Dendritic cell treated with granulocyte-macrophage colony-stimulating factor and Interleukin-4, amounts not matched to agents 40 ng/mL and 50 ng/mL, for 4 days (primary cell): ENCODE data around the gene CLUH.

Experiments used
- H3K27ac Mint-ChIP-seq: one replicate; pipeline ENCODE4 v1.8.0; 2022; ENCODE audit warnings: mild to moderate bottlenecking, mixed read lengths
- H3K27me3 Mint-ChIP-seq: one replicate; pipeline ENCODE4 v1.8.0; 2022; ENCODE audit warnings: mild to moderate bottlenecking, mixed read lengths
- H3K36me3 Mint-ChIP-seq: one replicate; pipeline ENCODE4 v1.8.0; 2022; ENCODE audit warnings: low read depth, mixed read lengths
- H3K4me1 Mint-ChIP-seq: one replicate; pipeline ENCODE4 v1.8.0; 2022; ENCODE audit warnings: low read depth, mixed read lengths
- H3K4me3 Mint-ChIP-seq: one replicate; pipeline ENCODE4 v1.8.0; 2022; ENCODE audit warnings: mild to moderate bottlenecking, moderate library complexity, mixed read lengths
- H3K9me3 Mint-ChIP-seq: one replicate; pipeline ENCODE4 v1.8.0; 2022; ENCODE audit warnings: mixed read lengths
- intact Hi-C: fragments of 100-400 bp; cut with micrococcal nuclease; formaldehyde crosslinking; loops from one replicate; pipeline ENCODE4 v1.15.0; 2022

The CLUH gene

DNA sequence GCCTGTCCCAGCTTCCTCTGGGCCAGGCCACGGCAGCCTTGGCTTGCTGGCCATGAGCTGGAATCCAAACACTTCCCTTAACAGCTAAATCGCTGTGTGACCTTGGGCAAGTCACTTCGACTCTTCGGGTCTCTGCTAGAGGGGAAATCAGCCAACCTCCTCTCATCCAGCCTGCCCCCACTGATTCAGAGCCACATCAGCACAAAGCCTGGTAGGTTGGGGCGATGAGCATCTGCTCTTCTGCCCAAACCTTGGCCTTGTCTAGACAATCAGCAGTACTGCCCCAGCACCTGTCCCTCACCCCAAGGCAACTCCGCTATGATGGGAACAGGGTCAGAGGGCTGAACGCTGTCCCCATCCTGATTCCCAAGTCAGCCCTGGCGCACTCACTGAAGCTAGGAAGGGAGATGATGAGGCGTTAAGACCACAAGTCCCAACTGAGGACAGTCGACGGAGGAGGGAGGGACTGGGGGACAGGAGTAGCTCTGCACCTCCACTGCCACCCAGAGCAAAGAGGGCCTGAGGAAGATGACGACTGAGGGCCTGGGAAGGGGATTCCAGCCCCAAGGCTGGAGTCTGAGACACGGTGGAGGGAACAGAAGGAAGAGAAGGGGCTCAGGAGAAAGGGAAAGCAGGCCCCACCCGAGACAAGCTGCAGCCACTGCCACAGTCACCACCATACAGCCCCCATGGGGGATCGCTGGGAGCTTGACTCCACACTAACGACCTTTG lies 1.3 kb downstream of the CLUH start:
- H3K4me3 Mint-ChIP-seq: peak overlapping the region; percentile 86
- H3K36me3 Mint-ChIP-seq: peaks cover 36% of the 10 kb centered on the region

DNA sequence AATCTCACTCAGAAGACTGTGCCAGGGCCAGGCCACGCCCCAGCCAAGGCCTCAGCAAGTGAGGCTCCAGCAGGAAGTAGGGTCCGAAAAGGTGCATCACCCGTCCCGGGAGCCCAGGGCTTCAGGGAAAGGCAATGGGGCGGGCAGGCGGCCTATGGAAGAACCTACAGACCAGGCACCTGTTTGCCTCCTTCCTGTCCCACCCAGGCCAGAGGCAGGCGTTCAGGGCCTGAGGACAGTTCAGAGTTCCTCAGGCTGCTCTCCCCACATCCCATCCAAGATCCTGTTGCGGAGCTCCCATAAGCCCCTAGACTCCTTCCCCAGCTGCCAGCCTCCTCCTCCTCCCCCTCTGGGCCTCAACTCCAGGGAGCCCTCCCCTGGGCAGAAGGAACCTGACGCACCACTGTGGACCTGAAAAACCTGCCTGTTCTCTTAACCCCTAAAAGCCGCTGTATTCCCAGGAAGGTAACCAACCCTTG lies 2.3 kb downstream of the CLUH start:
- H3K27ac Mint-ChIP-seq: peak overlapping the region; percentile 95
- peaks cover 41% of the 10 kb centered on the region for H3K36me3 Mint-ChIP-seq
- peaks cover 67% of the 10 kb centered on the region for H3K4me1 Mint-ChIP-seq
- H3K4me3 Mint-ChIP-seq: peak overlapping the region; percentile 86
- intact Hi-C loops: no loop called here
- H3K9me3 Mint-ChIP-seq: no peaks in the 10 kb centered on the region
- no peaks in the 10 kb centered on the region for H3K27me3 Mint-ChIP-seq

More for the DNA sequence above, 1.3 kb downstream of the CLUH start:
- H3K4me1 Mint-ChIP-seq: peaks cover 71% of the 10 kb centered on the region
- H3K27me3 Mint-ChIP-seq: no peaks in the 10 kb centered on the region
- intact Hi-C loops: no loop called here
- H3K9me3 Mint-ChIP-seq: no peaks in the 10 kb centered on the region
- H3K27ac Mint-ChIP-seq: peak overlapping the region; percentile 95

DNA sequence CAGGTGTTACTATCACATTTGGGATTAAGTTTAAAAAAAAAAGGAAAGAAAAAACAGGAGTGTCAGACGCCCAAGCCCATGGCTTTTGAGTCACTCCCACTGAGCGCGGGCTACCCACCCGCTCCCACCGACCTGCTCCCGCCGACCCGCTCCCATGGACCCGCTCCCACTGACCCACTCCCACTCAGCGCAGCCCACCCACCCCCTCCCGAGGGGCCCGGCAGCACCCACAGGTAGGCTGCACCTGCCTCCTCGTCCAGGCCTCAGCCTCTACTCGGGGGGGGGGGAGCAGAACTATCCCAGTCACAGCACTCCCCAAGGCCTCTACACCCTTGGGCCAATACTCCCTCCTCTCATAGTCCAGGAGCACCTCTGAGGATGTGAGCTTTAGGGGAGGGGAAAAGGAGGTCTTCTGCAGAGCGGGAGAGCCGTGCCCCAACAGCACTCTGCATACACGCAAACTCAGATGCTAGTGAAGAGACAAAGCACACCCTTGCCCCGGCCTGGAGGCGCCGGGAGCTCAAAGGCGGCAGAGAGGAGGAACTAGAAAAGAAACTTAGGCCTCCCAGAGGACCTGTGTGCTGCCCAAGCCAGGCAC lies 2.9 kb downstream of the CLUH start:
- Mint-ChIP-seq H3K27ac (peak overlapping the region; percentile 95), H3K4me1 (peaks cover 62% of the 10 kb centered on the region), H3K27me3 (no peaks in the 10 kb centered on the region), H3K9me3 (no peaks in the 10 kb centered on the region), H3K4me3 (peak overlapping the region; percentile 86), H3K36me3 (peaks cover 42% of the 10 kb centered on the region)
- intact Hi-C loops: no loop called here

DNA sequence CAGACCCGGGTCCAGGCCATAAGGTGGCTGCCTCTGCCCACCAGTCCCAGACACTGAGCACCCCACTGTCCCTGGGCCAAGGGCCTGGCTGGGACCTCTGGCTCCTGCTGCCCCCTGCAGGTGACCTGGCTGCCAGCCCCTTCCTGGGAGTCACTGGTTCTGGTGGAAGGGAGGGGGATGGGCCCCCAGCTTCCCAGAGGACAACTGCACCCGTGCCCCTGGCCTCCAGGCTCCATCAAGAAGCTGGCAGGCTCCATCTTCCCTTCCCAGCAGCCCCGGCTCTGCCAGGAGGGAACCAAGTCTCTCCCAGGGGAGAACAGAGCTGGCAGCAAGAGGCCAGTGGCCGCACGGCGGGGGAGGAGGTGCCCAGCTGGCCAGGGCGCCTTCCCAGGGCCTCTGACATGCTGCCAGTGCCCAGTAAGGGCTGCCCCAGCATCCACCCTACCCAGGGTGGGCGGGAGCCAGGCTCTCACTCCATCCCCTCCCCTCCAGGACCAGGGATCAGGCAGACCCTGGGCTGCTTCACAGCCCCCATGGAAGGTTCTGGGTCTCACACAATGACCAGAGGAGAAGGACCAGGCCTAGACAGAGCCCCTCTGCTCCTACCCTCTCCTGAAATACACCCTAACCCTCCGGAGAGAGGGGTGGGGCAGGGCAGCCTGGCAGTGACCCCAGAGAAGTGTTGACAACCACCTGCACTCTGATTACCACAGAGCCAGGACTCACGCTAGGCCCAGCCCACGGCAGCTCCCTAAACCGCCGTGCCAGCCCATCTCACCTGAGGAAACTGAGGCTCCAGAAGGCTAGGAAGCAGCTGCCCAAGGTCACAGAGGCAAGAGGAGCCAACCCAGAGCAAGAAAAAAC lies 3.6 kb downstream of the CLUH start:
- Mint-ChIP-seq H3K27me3 (no peaks in the 10 kb centered on the region), H3K4me3 (no peak overlapping the region), H3K9me3 (no peaks in the 10 kb centered on the region), H3K36me3 (peaks cover 47% of the 10 kb centered on the region), H3K4me1 (peaks cover 58% of the 10 kb centered on the region), H3K27ac (peak overlapping the region; percentile 95)
- intact Hi-C loops: no loop called here

DNA sequence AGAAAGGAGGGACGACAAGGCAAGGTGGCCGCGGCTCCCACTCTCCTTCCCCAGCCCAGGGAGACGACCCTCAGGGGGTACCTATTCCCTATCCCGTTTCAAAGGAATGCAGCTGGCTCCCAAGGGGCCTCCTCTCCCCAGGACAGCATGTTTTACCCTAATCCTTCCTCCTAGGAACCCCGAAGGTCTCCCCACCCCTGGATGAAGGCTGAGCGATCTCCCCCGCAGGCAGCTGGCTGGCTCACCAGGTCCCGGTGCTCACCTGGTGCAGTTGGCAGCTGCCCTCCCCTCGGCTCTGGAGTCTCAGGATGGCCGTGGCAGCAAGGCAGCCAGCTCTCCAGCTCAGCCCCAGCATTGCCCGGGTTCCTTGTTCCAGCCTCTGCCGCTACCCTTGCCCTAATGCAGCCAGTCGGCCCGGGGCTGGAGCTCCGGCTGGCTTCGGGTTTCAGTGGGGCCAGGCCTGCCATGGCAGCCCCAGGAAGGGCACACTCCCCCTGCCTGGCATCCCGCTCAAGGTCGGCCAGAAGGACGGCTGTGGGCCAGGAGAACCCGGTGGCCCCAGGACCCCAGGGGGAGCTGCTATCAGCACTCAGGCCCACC lies 4.6 kb downstream of the CLUH start:
- no peak overlapping the region for H3K4me3 Mint-ChIP-seq
- no peaks in the 10 kb centered on the region for H3K27me3 Mint-ChIP-seq
- peaks cover 49% of the 10 kb centered on the region for H3K4me1 Mint-ChIP-seq
- no peak overlapping the region for H3K27ac Mint-ChIP-seq
- intact Hi-C loops: no loop called here
- peaks cover 50% of the 10 kb centered on the region for H3K36me3 Mint-ChIP-seq
- H3K9me3 Mint-ChIP-seq: no peaks in the 10 kb centered on the region

DNA sequence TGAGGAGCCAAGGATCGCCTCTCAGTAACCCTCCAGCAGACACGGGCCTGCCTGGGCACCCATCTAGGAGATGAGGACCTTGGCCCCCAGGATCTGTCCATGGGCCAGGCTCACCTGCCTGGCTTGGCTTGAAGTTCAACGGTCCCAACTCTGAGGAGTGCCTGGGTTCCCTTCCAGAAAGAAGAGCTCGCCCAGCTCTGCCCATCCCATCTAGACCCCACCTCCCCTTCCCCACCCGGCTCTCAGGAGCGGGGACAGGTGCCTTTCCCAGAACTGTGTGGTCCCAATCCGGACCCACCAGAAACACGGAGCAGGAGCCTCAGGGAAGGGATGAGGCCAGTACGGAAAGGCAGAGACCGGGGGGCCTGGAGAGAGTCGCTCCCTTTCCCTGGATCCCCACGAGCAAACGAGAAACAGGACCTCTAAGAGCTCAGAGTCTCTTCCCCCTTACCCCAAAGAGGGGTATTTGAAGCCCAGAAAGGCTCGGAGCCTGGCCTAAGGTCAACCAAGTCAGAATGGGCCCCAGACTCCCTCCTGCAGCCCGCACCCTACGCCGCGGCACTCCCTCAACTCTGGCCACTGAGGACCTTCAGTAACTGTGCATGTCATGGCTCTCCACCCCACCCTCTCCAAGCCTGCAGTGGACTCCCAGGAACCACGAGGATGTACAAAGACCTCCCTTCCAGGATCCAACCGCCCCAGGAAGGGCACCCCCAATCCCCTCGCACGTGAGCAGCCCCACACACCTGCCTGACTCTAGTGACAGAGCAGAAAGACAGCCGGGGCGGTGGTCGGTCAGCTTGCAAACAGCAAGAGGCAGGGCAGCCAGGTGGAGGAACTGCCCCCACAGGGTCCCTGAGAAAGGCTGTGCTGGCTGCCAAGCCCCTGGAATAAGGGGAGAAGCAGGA lies 5.4 kb downstream of the CLUH start:
- Mint-ChIP-seq H3K9me3 (no peaks in the 10 kb centered on the region), H3K27ac (peak overlapping the region; percentile 42), H3K36me3 (peaks cover 53% of the 10 kb centered on the region), H3K4me1 (peaks cover 47% of the 10 kb centered on the region), H3K27me3 (no peaks in the 10 kb centered on the region), H3K4me3 (no peak overlapping the region)
- intact Hi-C loops: no loop called here

DNA sequence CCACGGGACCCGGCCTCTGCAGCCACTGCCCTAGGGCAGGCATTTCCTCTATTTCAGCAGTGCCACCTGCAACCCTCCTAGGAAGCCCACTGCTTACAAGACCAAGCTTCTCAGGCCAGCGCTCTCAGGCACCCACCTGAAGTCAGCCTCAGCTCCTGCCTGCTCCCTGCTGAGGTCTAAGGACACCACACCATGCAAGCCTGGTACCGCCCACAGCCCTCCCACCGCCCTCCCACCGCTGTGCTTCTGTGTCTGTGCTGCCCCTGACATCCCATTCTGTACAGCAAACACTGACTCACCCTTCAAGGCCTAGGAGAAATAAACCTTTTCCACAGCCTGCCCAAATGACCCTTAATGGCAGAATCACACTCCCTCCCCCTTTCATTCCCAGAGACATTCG lies 6.3 kb downstream of the CLUH start:
- intact Hi-C loops: no loop called here
- peaks cover 61% of the 10 kb centered on the region for H3K36me3 Mint-ChIP-seq
- H3K27me3 Mint-ChIP-seq: no peaks in the 10 kb centered on the region
- H3K4me3 Mint-ChIP-seq: no peak overlapping the region
- H3K4me1 Mint-ChIP-seq: peaks cover 40% of the 10 kb centered on the region
- peak overlapping the region; percentile 42 for H3K27ac Mint-ChIP-seq
- no peaks in the 10 kb centered on the region for H3K9me3 Mint-ChIP-seq

DNA sequence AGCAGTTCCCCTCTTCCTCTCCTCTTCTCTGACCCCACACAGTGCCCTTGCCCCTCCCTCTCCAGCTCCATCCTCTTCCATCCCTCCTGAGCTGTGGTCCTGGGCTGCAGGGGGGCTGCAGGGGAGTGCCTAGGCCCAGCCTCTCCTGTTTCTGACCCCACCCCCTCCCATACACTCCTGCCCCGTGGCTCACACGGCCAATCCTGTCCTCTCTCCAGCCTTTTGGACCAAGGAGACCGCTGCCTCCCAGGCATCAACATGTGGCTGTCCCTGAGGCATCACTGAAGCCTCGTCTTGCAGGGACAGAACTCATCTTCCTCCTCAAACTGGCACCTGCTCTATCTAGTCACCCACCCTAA lies 6.7 kb downstream of the CLUH start:
- H3K27me3 Mint-ChIP-seq: no peaks in the 10 kb centered on the region
- intact Hi-C loops: no loop called here
- H3K27ac Mint-ChIP-seq: peak overlapping the region; percentile 42
- H3K36me3 Mint-ChIP-seq: peaks cover 65% of the 10 kb centered on the region
- H3K4me1 Mint-ChIP-seq: peaks cover 37% of the 10 kb centered on the region
- H3K9me3 Mint-ChIP-seq: no peaks in the 10 kb centered on the region
- H3K4me3 Mint-ChIP-seq: no peak overlapping the region

DNA sequence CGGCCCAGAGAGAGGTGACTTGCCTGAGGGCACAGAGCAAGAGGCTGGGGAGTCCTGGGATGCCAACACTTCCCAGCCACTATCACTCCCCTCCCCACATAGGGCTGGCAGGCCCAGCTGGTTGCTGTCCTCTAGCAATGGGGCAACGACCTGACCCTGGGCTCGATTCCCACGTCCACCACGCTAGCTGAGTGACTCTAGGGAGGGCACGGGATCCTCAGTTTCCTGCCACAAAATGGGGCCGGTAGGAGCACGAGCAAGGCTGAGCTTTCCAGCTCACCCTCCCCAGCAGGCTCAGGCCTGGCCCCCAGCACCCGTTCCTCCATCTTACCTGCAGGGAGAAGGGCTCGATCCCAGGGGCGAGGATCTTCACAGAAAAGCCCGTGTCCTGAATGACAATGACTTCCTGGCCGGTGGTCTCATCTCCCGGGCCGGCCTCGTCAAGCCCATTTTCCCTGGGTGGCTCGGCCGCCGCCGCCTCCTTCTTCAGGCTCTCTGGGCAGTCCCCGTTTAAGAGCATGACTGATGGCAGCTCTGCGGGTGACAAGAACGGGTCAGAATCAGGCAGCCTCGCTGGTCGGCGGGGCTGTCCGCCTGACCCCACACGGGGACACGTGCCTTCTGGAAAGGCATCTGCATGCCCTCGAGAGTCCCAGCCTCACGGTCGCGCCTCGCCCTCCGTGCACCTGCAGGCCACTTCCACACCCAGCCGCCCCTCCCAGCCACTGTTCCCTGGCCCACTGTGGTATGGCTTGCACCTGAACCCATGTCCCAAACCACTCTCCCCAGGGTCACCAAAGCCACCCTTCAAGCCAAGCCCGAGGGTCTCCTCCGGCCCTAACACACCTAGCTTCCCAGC lies 7.3 kb downstream of the CLUH start:
- Mint-ChIP-seq H3K4me1 (peaks cover 30% of the 10 kb centered on the region), H3K27me3 (no peaks in the 10 kb centered on the region), H3K9me3 (no peaks in the 10 kb centered on the region), H3K27ac (peak overlapping the region; percentile 42), H3K4me3 (no peak overlapping the region), H3K36me3 (peaks cover 71% of the 10 kb centered on the region)
- intact Hi-C loops: no loop called here

DNA sequence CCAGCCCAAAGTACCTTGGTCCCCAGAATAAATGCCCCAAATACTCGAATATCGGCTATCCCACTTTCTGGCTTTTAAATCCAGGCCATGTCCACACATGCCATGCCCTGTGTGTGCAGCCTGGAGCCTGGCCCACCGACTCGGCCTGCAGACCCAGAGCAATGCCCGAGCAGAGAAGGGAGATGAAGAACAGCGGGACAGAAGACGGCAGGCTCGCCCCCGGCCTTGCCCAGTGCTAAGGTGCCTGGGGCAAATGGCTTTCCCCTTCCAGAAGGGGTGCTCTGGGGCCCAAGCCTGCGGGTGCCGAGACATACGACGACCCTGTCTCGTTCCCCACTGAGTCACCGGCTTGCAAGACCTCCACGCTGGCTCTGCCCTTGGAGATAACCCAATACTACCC lies 8.0 kb downstream of the CLUH start:
- Mint-ChIP-seq H3K4me1 (peaks cover 24% of the 10 kb centered on the region), H3K4me3 (no peak overlapping the region), H3K27ac (no peak overlapping the region), H3K27me3 (no peaks in the 10 kb centered on the region), H3K36me3 (peaks cover 78% of the 10 kb centered on the region), H3K9me3 (no peaks in the 10 kb centered on the region)
- intact Hi-C loops: no loop called here

DNA sequence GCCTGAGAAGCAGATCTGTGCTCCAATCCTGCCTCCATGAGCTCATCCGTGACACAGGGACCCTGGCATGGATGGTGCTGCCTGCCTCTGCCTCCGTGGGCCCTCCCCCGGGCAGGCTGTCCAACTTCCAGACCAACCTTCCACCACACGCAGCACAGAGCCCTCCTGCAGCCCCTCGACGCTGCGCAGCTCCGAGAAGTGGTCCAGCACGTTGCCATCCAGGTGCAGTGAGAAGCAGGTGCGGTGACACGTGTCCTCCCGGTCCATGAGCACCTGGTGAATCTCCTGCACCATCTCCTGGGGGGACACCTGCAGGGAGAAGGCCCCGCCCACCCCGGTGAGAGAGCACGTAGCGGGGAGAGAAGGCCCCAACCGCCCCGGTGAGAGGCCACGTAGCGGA lies 8.4 kb downstream of the CLUH start:
- peaks cover 20% of the 10 kb centered on the region for H3K4me1 Mint-ChIP-seq
- H3K27ac Mint-ChIP-seq: no peak overlapping the region
- H3K4me3 Mint-ChIP-seq: no peak overlapping the region
- H3K27me3 Mint-ChIP-seq: no peaks in the 10 kb centered on the region
- H3K9me3 Mint-ChIP-seq: no peaks in the 10 kb centered on the region
- H3K36me3 Mint-ChIP-seq: peaks cover 82% of the 10 kb centered on the region
- intact Hi-C loops: no loop called here

DNA sequence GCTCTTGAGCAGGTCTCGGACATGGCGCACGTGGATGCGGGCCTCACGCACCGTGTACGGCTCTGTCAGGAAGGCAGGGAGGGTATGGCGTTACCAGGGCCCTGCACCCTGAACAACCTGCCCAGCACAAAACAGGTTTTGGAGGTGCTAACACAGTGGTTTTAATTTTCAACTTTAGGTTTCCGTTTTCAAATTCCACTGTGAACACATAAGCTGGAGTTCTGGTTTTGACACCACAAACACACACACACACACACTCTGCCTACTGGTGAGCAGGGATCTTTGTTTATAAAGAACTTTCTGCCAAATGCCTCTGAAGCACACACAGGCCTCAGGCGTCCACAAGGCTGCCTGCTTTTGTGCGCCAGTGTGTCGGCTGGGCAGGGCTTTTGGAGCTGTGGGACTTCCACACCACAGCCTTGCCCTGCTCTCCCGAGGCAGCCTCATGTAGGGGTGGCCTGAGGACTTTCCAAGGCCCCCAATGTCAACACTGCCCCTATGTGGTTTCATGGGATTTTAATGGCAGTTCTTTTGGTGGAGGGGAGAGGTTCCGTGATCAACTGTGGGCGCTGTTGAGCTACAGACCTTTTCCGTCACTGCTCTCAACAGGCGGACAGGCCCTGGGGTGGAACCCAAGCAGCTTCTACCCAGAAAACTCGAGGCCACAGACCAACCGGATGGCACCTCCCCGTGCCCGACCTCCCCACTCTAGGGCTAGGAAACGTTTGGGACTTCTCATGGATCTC lies 9.4 kb downstream of the CLUH start:
- Mint-ChIP-seq H3K4me3 (no peak overlapping the region), H3K9me3 (no peaks in the 10 kb centered on the region), H3K4me1 (peaks cover 17% of the 10 kb centered on the region), H3K27ac (no peak overlapping the region), H3K27me3 (no peaks in the 10 kb centered on the region), H3K36me3 (peaks cover 91% of the 10 kb centered on the region)
- intact Hi-C loops: no loop called here
